ENCODE data around the gene EIF4H. TPM values are rescaled to one million over a fixed set of nuclear protein-coding genes. Genes with fewer than 3 reads are reported as not detected.
"Not testable (repeated sequence)": the region's sequence is repeated elsewhere in the genome, so short reads cannot be mapped to it uniquely, and the experiment has no call there.

Gene EIF4H
- total RNA-seq, 1 donor: 288 TPM

GRCh38 chr7:74202841-74203556 lies 28.8 kb downstream of the EIF4H start:
- H3K4me1 ChIP-seq (ENCODE audit: insufficient read depth, low read length): peaks cover 32% of the 10 kb centered on the region
- no peaks in the 10 kb centered on the region for H3K9me3 ChIP-seq (ENCODE audit: low read depth, low read length)

DNA sequence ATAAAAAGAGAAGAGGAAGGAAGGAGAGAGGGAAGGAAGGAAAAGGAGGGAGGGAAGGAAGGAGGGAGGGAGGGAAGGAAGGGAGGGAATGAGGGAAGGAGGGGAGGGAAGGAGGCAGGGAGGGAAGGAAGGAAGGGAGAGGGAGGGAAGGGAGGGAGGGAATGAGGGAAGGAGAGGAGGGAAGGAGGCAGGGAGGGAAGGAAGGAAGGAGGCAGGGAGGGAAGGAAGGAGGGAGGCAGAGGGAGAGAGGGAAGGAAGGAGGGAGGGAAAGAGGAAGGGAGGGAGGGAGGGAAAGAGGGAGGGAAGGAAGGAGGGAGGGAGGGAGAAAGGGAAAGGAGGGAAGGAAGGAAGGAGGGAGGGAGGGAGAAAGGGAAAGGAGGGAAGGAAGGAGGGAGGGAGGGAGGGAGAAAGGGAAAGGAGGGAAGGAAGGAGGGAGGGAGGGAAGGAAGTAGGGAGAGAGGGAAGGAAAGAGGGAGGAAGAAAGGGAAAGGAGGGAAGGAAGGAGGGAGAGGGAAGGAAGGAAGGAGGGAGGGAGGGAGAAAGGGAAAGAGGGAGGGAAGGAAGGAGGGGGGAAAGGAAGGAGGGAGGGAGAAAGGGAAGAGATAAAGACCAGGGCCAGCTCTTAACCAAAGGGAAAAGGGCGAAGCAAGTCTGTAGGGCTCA lies 29.9 kb downstream of the EIF4H start:
- Histone ChIP-seq H3K27me3 (ENCODE audit: insufficient read depth, low read length) (no peaks in the 10 kb centered on the region), H3K4me1 (ENCODE audit: insufficient read depth, low read length) (peaks cover 39% of the 10 kb centered on the region), H3K4me3 (ENCODE audit: low read length) (no peak overlapping the region), H3K9me3 (ENCODE audit: low read depth, low read length) (no peaks in the 10 kb centered on the region)

More at GRCh38 chr7:74202841-74203556, 28.8 kb downstream of the EIF4H start:
- Histone ChIP-seq H3K4me3 (ENCODE audit: low read length) (no peak overlapping the region), H3K27me3 (ENCODE audit: insufficient read depth, low read length) (no peaks in the 10 kb centered on the region)

GRCh38 chr7:74206052-74206451 lies 31.9 kb downstream of the EIF4H start:
- H3K27me3 ChIP-seq (ENCODE audit: insufficient read depth, low read length); H3K9me3 ChIP-seq (ENCODE audit: low read depth, low read length); H3K4me3 ChIP-seq (ENCODE audit: low read length): not testable (repeated sequence)
- H3K4me1 ChIP-seq (ENCODE audit: insufficient read depth, low read length): peaks cover 49% of the 10 kb centered on the region

DNA sequence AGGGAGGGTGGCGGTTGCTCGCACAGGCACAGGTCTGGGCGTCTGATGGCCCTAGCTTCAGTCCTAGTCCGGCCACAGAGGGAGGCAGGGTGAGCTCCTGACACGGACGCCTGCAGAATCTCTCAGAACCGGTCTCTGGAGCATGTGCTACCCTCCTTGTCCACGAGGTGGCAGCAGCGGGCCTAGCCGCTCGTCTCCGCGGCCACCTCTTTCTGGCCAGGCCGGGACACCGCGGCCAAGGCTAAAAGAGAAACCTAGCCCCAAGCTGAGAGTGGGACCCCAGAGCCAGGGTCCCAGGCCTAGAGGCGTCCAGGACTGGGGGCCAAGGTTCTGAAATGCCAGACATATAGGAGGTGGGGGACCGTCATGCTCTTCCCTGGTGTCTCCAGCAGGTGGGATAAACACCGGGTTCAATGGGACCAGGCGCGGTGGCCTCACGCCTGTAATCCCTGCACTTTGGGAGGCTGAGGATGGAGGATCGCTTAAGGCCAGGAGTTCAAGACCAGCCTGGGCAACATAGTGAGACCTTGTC lies 32.5 kb downstream of the EIF4H start:
- Histone ChIP-seq H3K4me1 (ENCODE audit: insufficient read depth, low read length) (peaks cover 49% of the 10 kb centered on the region), H3K9me3 (ENCODE audit: low read depth, low read length) (no peaks in the 10 kb centered on the region), H3K27me3 (ENCODE audit: insufficient read depth, low read length) (no peaks in the 10 kb centered on the region), H3K4me3 (ENCODE audit: low read length) (no peak overlapping the region)

GRCh38 chr7:74207586-74207985 lies 33.4 kb downstream of the EIF4H start:
- Histone ChIP-seq H3K4me1 (ENCODE audit: insufficient read depth, low read length) (peaks cover 58% of the 10 kb centered on the region), H3K27me3 (ENCODE audit: insufficient read depth, low read length) (no peaks in the 10 kb centered on the region), H3K4me3 (ENCODE audit: low read length) (no peak overlapping the region), H3K9me3 (ENCODE audit: low read depth, low read length) (no peaks in the 10 kb centered on the region)

DNA sequence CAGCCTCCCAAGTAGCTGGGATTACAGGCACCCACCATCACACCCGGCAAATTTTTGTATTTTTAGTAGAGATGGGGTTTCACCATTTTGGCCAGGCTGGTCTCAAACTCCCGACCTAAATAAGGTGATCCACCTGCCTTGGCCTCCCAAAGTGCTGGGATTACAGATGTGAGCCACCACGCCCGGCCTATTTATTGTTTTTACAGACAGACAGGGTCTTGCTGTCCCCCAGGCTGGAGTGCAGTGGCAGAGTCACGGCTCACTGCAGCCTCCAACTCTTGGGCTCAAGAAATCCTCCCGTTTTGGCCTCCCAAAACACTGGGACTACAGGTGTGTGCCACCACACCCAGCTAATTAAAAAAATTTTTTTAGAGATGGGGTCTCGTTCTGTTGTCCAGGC lies 34.1 kb downstream of the EIF4H start:
- H3K4me1 ChIP-seq (ENCODE audit: insufficient read depth, low read length): peaks cover 58% of the 10 kb centered on the region
- not testable (repeated sequence) for H3K27me3 ChIP-seq (ENCODE audit: insufficient read depth, low read length); H3K9me3 ChIP-seq (ENCODE audit: low read depth, low read length); H3K4me3 ChIP-seq (ENCODE audit: low read length)

DNA sequence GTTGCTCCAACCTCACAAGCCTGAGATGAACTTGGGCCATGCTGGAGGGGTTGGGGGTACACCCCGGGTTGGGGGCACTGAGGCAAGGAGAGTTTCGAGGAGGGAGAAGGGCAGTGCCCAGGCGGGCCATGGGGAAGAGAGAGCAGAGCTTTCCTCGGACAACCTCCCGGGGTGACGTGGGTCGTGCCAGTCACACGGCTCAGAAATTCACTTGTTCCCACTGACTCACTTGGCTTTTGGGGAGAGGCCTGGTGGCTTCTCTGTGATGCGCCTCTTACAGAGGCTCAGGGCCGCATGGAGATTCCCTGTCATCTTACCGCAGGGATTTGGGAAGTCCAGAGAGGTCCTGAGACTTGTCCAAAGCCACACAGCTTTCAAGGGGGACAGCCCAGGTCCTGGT lies 38.5 kb downstream of the EIF4H start:
- Histone ChIP-seq H3K4me3 (ENCODE audit: low read length) (no peak overlapping the region), H3K9me3 (ENCODE audit: low read depth, low read length) (no peaks in the 10 kb centered on the region), H3K4me1 (ENCODE audit: insufficient read depth, low read length) (peaks cover 69% of the 10 kb centered on the region), H3K27me3 (ENCODE audit: insufficient read depth, low read length) (no peaks in the 10 kb centered on the region)

DNA sequence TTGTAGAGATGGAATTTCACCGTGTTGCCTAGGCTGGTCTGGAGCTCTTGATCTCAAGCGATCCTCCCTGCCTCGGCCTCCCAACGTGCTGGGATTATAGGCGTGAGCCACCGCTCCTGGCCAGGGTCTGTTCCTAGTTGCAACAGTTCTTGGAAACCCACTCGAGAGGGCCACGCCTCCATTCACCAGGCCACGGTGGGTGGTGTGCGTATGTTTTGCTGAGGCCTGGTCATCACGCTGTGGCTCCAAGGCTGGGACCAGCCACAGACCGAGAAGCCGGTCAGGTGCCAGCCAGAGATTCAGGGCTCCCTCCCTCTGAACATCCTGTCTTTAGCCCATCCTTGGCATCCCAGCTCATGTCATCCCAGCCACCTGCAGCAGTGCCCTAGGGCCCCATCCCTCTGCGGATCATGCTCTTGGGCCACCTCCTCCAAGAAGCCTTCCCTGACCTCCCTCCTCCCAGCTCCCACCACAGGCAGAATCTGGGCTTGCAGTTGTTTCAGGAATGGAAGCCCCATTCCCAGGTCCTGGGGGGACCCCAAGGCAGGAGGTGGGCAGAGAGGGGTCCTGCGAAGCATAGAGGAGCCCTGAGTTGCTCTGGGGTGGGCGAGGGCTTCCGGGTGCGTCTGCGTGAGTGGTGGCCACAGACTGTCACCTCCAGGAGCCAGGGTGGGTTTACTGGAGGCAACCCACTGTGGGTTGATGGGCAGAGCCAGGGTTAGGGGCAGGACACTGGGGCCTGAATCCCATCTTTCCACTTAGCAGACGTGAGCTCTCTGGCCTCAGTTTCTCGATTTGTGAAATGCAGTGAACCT lies 40.9 kb downstream of the EIF4H start:
- Histone ChIP-seq H3K27me3 (ENCODE audit: insufficient read depth, low read length) (no peaks in the 10 kb centered on the region), H3K4me3 (ENCODE audit: low read length) (no peak overlapping the region), H3K4me1 (ENCODE audit: insufficient read depth, low read length) (peaks cover 79% of the 10 kb centered on the region), H3K9me3 (ENCODE audit: low read depth, low read length) (no peaks in the 10 kb centered on the region)

DNA sequence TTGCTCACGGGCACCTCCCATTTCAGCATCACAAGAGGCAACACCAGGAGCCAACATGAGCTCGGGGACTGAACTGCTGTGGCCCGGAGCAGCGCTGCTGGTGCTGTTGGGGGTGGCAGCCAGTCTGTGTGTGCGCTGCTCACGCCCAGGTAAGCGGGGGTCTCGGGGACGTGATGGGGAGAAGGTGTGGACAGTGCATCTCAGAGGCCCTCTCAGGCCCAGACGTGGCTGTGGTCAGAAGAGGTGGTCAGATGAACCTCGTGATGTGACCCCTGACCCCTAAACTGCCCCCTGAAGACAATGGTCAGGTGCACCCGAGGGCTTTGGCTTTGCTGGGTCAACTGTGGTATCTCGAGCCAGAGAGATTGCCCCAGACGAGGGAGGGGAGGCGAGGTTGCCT lies 41.8 kb downstream of the EIF4H start:
- no peaks in the 10 kb centered on the region for H3K9me3 ChIP-seq (ENCODE audit: low read depth, low read length)
- no peak overlapping the region for H3K4me3 ChIP-seq (ENCODE audit: low read length)
- peaks cover 79% of the 10 kb centered on the region for H3K4me1 ChIP-seq (ENCODE audit: insufficient read depth, low read length)
- no peaks in the 10 kb centered on the region for H3K27me3 ChIP-seq (ENCODE audit: insufficient read depth, low read length)

- no peaks in the 10 kb centered on the region for H3K27me3 ChIP-seq (ENCODE audit: insufficient read depth, low read length)
- peaks cover 79% of the 10 kb centered on the region for H3K4me1 ChIP-seq (ENCODE audit: insufficient read depth, low read length)
- H3K4me3 ChIP-seq (ENCODE audit: low read length): no peak overlapping the region
- no peaks in the 10 kb centered on the region for H3K9me3 ChIP-seq (ENCODE audit: low read depth, low read length)
These were observed 42.2 kb downstream of the EIF4H start for GRCh38 chr7:74216361-74216761.

DNA sequence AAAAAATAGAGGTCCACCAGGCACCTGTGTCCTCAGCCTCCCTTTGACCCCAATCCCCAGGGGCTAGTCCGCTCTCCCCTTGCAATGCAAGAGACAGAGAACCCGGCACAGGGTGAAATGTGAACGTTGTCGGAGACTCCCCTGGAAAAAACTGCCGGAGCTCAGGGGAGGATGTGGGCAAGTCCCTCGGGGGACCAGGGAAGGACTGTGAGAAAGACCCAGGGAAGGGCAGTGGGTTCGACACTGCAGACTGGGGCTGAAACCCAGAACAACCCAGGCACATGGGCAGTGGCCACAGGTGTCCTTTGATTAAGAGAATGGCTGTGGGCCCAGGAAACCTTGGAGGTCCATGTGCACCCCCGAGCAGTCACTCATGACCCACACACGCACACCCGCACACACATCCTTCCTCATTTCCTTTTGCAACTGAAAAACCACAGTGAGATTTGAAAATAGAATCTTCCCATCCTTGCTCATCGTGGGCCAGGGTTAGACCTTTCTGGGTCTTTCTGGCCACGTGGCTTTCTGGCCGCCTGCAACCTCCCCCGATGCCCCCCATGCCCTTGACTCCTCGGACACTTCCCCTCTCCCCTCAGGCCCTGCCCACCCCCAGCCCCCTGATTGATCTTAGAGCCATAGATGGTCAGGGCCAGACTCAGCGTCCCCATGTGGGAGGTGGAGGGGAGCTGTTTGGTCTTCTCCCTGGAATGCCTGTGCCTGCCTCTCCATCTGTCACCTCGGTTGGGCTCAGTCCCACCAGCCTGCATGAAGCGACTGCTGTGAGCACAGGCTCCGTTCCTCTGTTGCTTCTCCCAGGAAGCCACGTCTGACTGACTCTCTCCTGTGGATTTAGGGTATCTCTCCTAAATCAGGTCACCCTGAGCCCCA lies 43.5 kb downstream of the EIF4H start:
- no peaks in the 10 kb centered on the region for H3K9me3 ChIP-seq (ENCODE audit: low read depth, low read length)
- H3K4me3 ChIP-seq (ENCODE audit: low read length): no peak overlapping the region
- H3K4me1 ChIP-seq (ENCODE audit: insufficient read depth, low read length): peaks cover 68% of the 10 kb centered on the region
- no peaks in the 10 kb centered on the region for H3K27me3 ChIP-seq (ENCODE audit: insufficient read depth, low read length)

GRCh38 chr7:74218343-74218698 lies 44.2 kb downstream of the EIF4H start:
- no peaks in the 10 kb centered on the region for H3K9me3 ChIP-seq (ENCODE audit: low read depth, low read length)
- no peaks in the 10 kb centered on the region for H3K27me3 ChIP-seq (ENCODE audit: insufficient read depth, low read length)
- peaks cover 62% of the 10 kb centered on the region for H3K4me1 ChIP-seq (ENCODE audit: insufficient read depth, low read length)
- no peak overlapping the region for H3K4me3 ChIP-seq (ENCODE audit: low read length)

- Histone ChIP-seq H3K4me3 (ENCODE audit: low read length) (no peak overlapping the region), H3K27me3 (ENCODE audit: insufficient read depth, low read length) (no peaks in the 10 kb centered on the region), H3K9me3 (ENCODE audit: low read depth, low read length) (no peaks in the 10 kb centered on the region), H3K4me1 (ENCODE audit: insufficient read depth, low read length) (peaks cover 61% of the 10 kb centered on the region)
These were observed 45.3 kb downstream of the EIF4H start for GRCh38 chr7:74219416-74219815.

DNA sequence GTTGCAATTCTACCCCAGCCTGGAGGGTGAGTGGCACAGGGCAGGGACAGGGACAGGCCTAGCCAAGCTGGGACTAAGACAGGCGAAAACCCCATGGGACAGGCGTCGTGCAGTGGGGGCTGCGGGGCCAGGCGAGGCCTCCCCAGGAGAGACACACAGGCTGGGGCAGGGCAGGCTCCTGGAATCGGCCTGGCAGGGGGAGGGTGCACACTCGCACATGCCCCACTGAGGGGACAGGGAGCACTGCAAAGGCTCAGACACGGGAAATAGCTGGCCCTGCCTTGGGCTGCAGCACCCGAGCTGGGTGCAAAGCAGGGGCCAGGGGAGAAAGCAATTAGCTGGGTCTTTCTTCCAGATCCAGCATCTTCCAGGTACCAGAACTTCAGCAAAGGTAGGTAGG lies 46.1 kb downstream of the EIF4H start:
- Histone ChIP-seq H3K4me1 (ENCODE audit: insufficient read depth, low read length) (peaks cover 63% of the 10 kb centered on the region), H3K4me3 (ENCODE audit: low read length) (no peak overlapping the region), H3K27me3 (ENCODE audit: insufficient read depth, low read length) (no peaks in the 10 kb centered on the region), H3K9me3 (ENCODE audit: low read depth, low read length) (no peaks in the 10 kb centered on the region)

All from mononuclear cell (primary cell).